Lower leg skin (tissue), 3 donors: ENCODE measurements around the gene RASGRP2.

Experiments used
- CTCF ChIP-seq, 3 donors: fragments of 450-650 bp; IDR thresholded peaks; one replicate each; pipeline ENCODE4 v1.5.1; 2016; ENCODE audit warnings: antibody characterized with exemption in 3 of 3, mild to moderate bottlenecking in 3 of 3, moderate library complexity in 2 of 3
- POLR2A ChIP-seq, 2 donors: fragments of 450-650 bp; IDR thresholded peaks; one replicate each; pipeline ENCODE4 v1.6.1; 2016 to 2017; ENCODE audit warnings: antibody characterized with exemption in 2 of 2, mild to moderate bottlenecking in 1 of 2, moderate library complexity in 1 of 2

- TF ChIP-seq CTCF (IDR thresholded peaks at IDR 0.05) (no peak), POLR2A (IDR thresholded peaks at IDR 0.05) (no peak)
Observed at GRCh38 chr11:64754919-64755662, 11.1 kb upstream of the RASGRP2 start.
